SK-N-SH (cell line): Measurements from ENCODE around the gene PRPF40A. TPM values are rescaled to one million over a fixed set of nuclear protein-coding genes. Genes with fewer than 3 reads are reported as not detected.

ENCODE experiments used
- CTCF ChIA-PET: fragments of 300-600, 350-600 bp; formaldehyde crosslinking; extraction: SDS; loops from one replicate; lab custom pipeline; 2021; lab: Yijun Ruan, JAX
- POLR2A ChIA-PET: fragments of 350-600 bp; sonication (Branson Sonifier 250); formaldehyde crosslinking; extraction: SDS; loops from one replicate; lab custom pipeline; 2020; ENCODE audit warnings: antibody characterized with exemption, inconsistent platforms; lab: Yijun Ruan, JAX
- DNase-seq: peaks from one replicate; pipeline ENCODE4 v3.0.0; 2012
- H2AFZ ChIP-seq: fragments of 200-600 bp; sonication (generic); 2 replicates; pipeline ENCODE4 v1.8.1; 2016; ENCODE audit warnings: antibody characterized with exemption, mild to moderate bottlenecking, low read depth
- H3F3A ChIP-seq: fragments of 200-600 bp; sonication (generic); replicated peaks from 2 replicates; pipeline ENCODE3; 2016; ENCODE audit warnings: antibody characterized with exemption, mild to moderate bottlenecking; ENCODE audit not compliant: insufficient read depth
- H3K27ac ChIP-seq, 2 experiments: fragments of 200-500 bp in 1 of 2; fragments of 200-600 bp in 1 of 2; sonication (Bioruptor generic) in 1 of 2; sonication (generic), shearing (Covaris generic) in 1 of 2; 2 replicates each; pipeline versions ENCODE4 v1.5.1 to v1.6.1; 2014 to 2016; ENCODE audit warnings: low read depth in 2 of 2, inconsistent platforms in 1 of 2, low read length in 1 of 2, mild to moderate bottlenecking in 1 of 2, mixed read lengths in 1 of 2
- H3K27me3 ChIP-seq: fragments of 200-600 bp; sonication (generic), shearing (Covaris generic); 2 replicates; pipeline ENCODE4 v1.6.1; 2016; ENCODE audit warnings: mixed run types; ENCODE audit not compliant: insufficient read depth
- H3K36me3 ChIP-seq, 2 experiments: fragments of 200-500 bp in 1 of 2; fragments of 200-600 bp in 1 of 2; sonication (Bioruptor generic) in 1 of 2; sonication (generic) in 1 of 2; replicated peaks in 1 of 2; 2 replicates each; pipeline versions ENCODE3 to v1.5.1; 2014 to 2016; ENCODE audit warnings: low read length in 1 of 2, mild to moderate bottlenecking in 1 of 2; ENCODE audit not compliant: insufficient read depth in 2 of 2, control insufficient read depth in 1 of 2
- H3K4me1 ChIP-seq, 2 experiments: fragments of 200-500 bp in 1 of 2; fragments of 200-600 bp in 1 of 2; sonication (Bioruptor generic) in 1 of 2; sonication (generic), shearing (Covaris generic) in 1 of 2; 2 replicates each; pipeline versions ENCODE4 v1.5.1 to v1.6.1; 2014 to 2016; ENCODE audit warnings: low read depth in 1 of 2, low read length in 1 of 2, mixed run types in 1 of 2; ENCODE audit not compliant: insufficient read depth in 2 of 2, control insufficient read depth in 1 of 2
- H3K4me2 ChIP-seq: fragments of 200-600 bp; sonication (generic), shearing (Covaris generic); 2 replicates; pipeline ENCODE4 v1.6.1; 2017; ENCODE audit warnings: mixed run types
- H3K4me3 ChIP-seq, 2 experiments: fragments of 200-500 bp in 1 of 2; fragments of 200-600 bp in 1 of 2; sonication (Bioruptor generic) in 1 of 2; sonication (generic), shearing (Covaris generic) in 1 of 2; 2 replicates each; pipeline versions ENCODE4 v1.5.1 to v1.8.1; 2014 to 2016; ENCODE audit warnings: low read depth in 2 of 2, inconsistent platforms in 1 of 2, low read length in 1 of 2, mild to moderate bottlenecking in 1 of 2, mixed read lengths in 1 of 2, moderate library complexity in 1 of 2
- H3K79me2 ChIP-seq: fragments of 200-600 bp; sonication (generic); 2 replicates; pipeline ENCODE4 v1.8.1; 2017; ENCODE audit warnings: mild to moderate bottlenecking; ENCODE audit not compliant: insufficient read depth
- H3K9ac ChIP-seq: fragments of 200-600 bp; sonication (generic); 2 replicates; pipeline ENCODE4 v1.6.1; 2017; ENCODE audit warnings: mixed run types
- H3K9me2 ChIP-seq: fragments of 200-600 bp; sonication (generic); 2 replicates; pipeline ENCODE4 v1.6.1; 2017; ENCODE audit warnings: mixed run types
- H3K9me3 ChIP-seq: fragments of 200-600 bp; sonication (generic); 2 replicates; pipeline ENCODE4 v1.6.1; 2017; ENCODE audit warnings: mixed run types, mild to moderate bottlenecking, moderate library complexity
- H4K20me1 ChIP-seq: fragments of 200-600 bp; sonication (generic); 2 replicates; pipeline ENCODE4 v1.6.1; 2017; ENCODE audit warnings: mild to moderate bottlenecking, mixed run types; ENCODE audit not compliant: insufficient read depth
- ELF1 ChIP-seq: IDR thresholded peaks from 2 replicates; pipeline ENCODE4 v1.4.0; 2012
- EP300 ChIP-seq, 2 experiments: IDR thresholded peaks; 2 replicates each; pipeline versions ENCODE4 v1.4.0 to v1.6.1; 2012; ENCODE audit warnings: borderline replicate concordance in 1 of 2, low read depth in 1 of 2, low read length in 1 of 2
- FOSL2 ChIP-seq: IDR thresholded peaks from 2 replicates; pipeline ENCODE4 v1.4.0; 2012; ENCODE audit warnings: low read depth, mild to moderate bottlenecking, moderate library complexity, borderline replicate concordance
- GABPA ChIP-seq: IDR thresholded peaks from 2 replicates; pipeline ENCODE4 v1.4.0; 2012; ENCODE audit warnings: low read depth, mild to moderate bottlenecking
- MEF2A ChIP-seq: IDR thresholded peaks from 2 replicates; pipeline ENCODE4 v1.4.0; 2012; ENCODE audit warnings: low read depth, borderline replicate concordance
- NFIC ChIP-seq: IDR thresholded peaks from 2 replicates; pipeline ENCODE4 v1.4.0; 2012; ENCODE audit warnings: borderline replicate concordance
- NRF1 ChIP-seq: IDR thresholded peaks from 2 replicates; pipeline ENCODE4 v1.6.1; 2012; ENCODE audit warnings: low read depth, mild to moderate bottlenecking, low read length
- POLR2AphosphoS5 ChIP-seq: IDR thresholded peaks from 2 replicates; pipeline ENCODE4 v1.6.1; 2012; ENCODE audit warnings: low read depth, low read length
- RCOR1 ChIP-seq: fragments of 150-350 bp; IDR thresholded peaks from 2 replicates; pipeline ENCODE4 v1.6.1; 2017; ENCODE audit warnings: antibody characterized with exemption, low read length
- RFX5 ChIP-seq: IDR thresholded peaks from 2 replicates; pipeline ENCODE4 v1.6.1; 2012; ENCODE audit warnings: mild to moderate bottlenecking, improper control_type of control experiment, low read length
- SMC3 ChIP-seq: IDR thresholded peaks from 2 replicates; pipeline ENCODE4 v1.6.1; 2012; ENCODE audit warnings: low read depth, low read length, improper control_type of control experiment
- TCF12 ChIP-seq: IDR thresholded peaks from 2 replicates; pipeline ENCODE4 v1.4.0; 2012
- TEAD4 ChIP-seq: IDR thresholded peaks from 2 replicates; pipeline ENCODE4 v1.4.0; 2012; ENCODE audit warnings: mild to moderate bottlenecking, borderline replicate concordance; ENCODE audit not compliant: insufficient read depth
- WGBS: methylation state at CpG from one replicate; pipeline ENCODE4 v1.1.6; 2017; ENCODE audit warnings: low lambda C conversion rate; 5-methylcytosine and 5-hydroxymethylcytosine counted together
- polyA plus RNA-seq, 3 experiments: library from polyadenylated mRNA; depleted of rRNA; stranded (reverse); fragments of >200 nt; gene quantifications; 2 replicates each; pipeline ENCODE4 v1.2.3, GENCODE V29; 2012
- TF ChIP-seq, protein P1 (sequence below): fragments of 150-350 bp; IDR thresholded peaks from 2 replicates; pipeline ENCODE4 v1.6.1; 2017; ENCODE audit warnings: antibody characterized with exemption, low read length, low read depth, borderline replicate concordance
- TF ChIP-seq, protein P2 (sequence below): IDR thresholded peaks from 2 replicates; pipeline ENCODE4 v1.4.0; 2012; ENCODE audit warnings: low read depth, borderline replicate concordance
- TF ChIP-seq, protein P3 (sequence below): IDR thresholded peaks from 2 replicates; pipeline ENCODE4; 2012
- TF ChIP-seq, protein P4 (sequence below): IDR thresholded peaks from 2 replicates; pipeline ENCODE4 v1.4.0; 2012; ENCODE audit warnings: low read depth, borderline replicate concordance
- TF ChIP-seq, protein P5 (sequence below): IDR thresholded peaks from 2 replicates; pipeline ENCODE4 v1.6.1; 2012; ENCODE audit warnings: mild to moderate bottlenecking, low read depth, low read length, moderate library complexity

Gene PRPF40A
- polyA plus RNA-seq, 1 of the 3 experiments (the other 2 are of a cell fraction) = 55.8 TPM

DNA sequence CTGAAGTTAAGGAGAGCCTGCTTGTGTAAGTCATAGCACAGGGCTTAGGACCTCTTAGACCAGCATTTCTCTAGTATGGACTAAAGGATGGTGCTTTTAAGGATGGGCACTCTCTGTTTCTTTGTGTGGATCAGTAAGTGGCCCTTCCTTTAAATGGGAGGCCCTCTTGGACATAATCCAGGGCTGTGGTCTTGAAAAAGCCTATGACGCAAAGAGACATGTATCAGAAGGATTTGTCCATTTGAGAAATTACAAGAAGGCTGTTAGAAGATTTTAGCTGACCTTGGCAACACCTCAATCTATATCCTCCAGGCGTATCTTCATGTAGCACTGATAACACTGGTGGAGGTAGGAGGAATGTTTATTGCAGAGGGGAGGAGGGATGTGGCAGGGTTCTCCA lies 79.2 kb downstream of the PRPF40A start:
- TF ChIP-seq, protein P1, sequence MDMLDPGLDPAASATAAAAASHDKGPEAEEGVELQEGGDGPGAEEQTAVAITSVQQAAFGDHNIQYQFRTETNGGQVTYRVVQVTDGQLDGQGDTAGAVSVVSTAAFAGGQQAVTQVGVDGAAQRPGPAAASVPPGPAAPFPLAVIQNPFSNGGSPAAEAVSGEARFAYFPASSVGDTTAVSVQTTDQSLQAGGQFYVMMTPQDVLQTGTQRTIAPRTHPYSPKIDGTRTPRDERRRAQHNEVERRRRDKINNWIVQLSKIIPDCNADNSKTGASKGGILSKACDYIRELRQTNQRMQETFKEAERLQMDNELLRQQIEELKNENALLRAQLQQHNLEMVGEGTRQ = no peak
- no peak for TF ChIP-seq RFX5
- no peak for TF ChIP-seq FOSL2
- TF ChIP-seq EP300 (IDR thresholded peaks at IDR 0.05; ENCODE audit: borderline replicate concordance in 1 of 2, low read depth in 1 of 2, low read length in 1 of 2) = no peak
- TF ChIP-seq POLR2AphosphoS5 = no peak
- TF ChIP-seq TEAD4 = no peak
- TF ChIP-seq NFIC = no peak
- TF ChIP-seq, protein P2, sequence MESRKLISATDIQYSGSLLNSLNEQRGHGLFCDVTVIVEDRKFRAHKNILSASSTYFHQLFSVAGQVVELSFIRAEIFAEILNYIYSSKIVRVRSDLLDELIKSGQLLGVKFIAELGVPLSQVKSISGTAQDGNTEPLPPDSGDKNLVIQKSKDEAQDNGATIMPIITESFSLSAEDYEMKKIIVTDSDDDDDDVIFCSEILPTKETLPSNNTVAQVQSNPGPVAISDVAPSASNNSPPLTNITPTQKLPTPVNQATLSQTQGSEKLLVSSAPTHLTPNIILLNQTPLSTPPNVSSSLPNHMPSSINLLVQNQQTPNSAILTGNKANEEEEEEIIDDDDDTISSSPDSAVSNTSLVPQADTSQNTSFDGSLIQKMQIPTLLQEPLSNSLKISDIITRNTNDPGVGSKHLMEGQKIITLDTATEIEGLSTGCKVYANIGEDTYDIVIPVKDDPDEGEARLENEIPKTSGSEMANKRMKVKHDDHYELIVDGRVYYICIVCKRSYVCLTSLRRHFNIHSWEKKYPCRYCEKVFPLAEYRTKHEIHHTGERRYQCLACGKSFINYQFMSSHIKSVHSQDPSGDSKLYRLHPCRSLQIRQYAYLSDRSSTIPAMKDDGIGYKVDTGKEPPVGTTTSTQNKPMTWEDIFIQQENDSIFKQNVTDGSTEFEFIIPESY = no peak
- no peak for TF ChIP-seq ELF1
- TF ChIP-seq NRF1 = no peak
- TF ChIP-seq GABPA = no peak
- TF ChIP-seq, protein P3, sequence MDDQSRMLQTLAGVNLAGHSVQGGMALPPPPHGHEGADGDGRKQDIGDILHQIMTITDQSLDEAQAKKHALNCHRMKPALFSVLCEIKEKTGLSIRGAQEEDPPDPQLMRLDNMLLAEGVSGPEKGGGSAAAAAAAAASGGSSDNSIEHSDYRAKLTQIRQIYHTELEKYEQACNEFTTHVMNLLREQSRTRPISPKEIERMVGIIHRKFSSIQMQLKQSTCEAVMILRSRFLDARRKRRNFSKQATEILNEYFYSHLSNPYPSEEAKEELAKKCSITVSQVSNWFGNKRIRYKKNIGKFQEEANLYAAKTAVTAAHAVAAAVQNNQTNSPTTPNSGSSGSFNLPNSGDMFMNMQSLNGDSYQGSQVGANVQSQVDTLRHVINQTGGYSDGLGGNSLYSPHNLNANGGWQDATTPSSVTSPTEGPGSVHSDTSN = no peak
- no peak for TF ChIP-seq RCOR1
- H3K36me3 ChIP-seq = peaks cover 22 to 58% of the 10 kb centered on the region in 2 experiments
- POLR2A ChIA-PET = no interaction called here
- H4K20me1 ChIP-seq = no peaks in the 10 kb centered on the region
- no peak overlapping the region for H3K4me2 ChIP-seq
- no peaks in the 10 kb centered on the region for H3K9me3 ChIP-seq
- CTCF ChIA-PET = interaction anchor here (1.3 to 2.2 kb wide), 2 partner anchors 449 to 462 kb away, joined by 6 to 7 read pairs; partner anchors contain the start of gene STAM2
- H3F3A ChIP-seq = no peaks in the 10 kb centered on the region
- H3K4me1 ChIP-seq = no peaks in the 10 kb centered on the region
- 92% methylated on average over 2 of the region's 2 CpGs for WGBS
- no peaks in the 10 kb centered on the region for H3K79me2 ChIP-seq
- H3K27ac ChIP-seq = no peak overlapping the region
- DNase-seq = no peak
- H3K4me3 ChIP-seq = no peak overlapping the region
- H3K9me2 ChIP-seq = no peaks in the 10 kb centered on the region
- no peak overlapping the region for H2AFZ ChIP-seq
- no peak overlapping the region for H3K9ac ChIP-seq
- H3K27me3 ChIP-seq = no peaks in the 10 kb centered on the region

DNA sequence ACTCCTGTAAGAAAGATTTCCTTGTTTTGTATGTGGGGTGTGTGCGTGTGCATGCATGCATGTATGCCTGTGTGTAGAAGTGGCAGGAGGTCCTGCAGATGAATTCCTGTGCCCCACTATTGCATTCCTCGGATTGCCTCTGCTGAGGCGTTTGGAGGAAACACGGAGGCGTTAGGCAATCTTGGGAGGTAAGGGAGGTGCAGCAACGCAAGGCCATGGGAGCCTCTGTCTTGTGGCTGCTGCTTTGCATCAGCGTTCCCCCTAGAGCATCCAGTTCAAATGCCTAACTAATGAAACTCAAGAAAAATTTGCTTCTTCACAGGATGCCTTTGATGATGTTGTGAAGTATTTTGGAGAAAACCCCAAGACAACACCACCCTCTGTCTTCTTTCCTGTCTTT lies 80.0 kb downstream of the PRPF40A start:
- H3K4me3 ChIP-seq = no peak overlapping the region
- no peak overlapping the region for H3K4me2 ChIP-seq
- H3K9ac ChIP-seq = no peak overlapping the region
- no peak overlapping the region for H3K27ac ChIP-seq
- H3K36me3 ChIP-seq = peaks cover 25 to 65% of the 10 kb centered on the region in 2 experiments
- H3K9me2 ChIP-seq = no peaks in the 10 kb centered on the region
- H3K79me2 ChIP-seq = no peaks in the 10 kb centered on the region
- H3F3A ChIP-seq = no peaks in the 10 kb centered on the region
- no peaks in the 10 kb centered on the region for H3K9me3 ChIP-seq
- no peak for DNase-seq
- H2AFZ ChIP-seq = no peak overlapping the region
- no peaks in the 10 kb centered on the region for H3K4me1 ChIP-seq
- POLR2A ChIA-PET = no interaction called here
- H3K27me3 ChIP-seq = no peaks in the 10 kb centered on the region
- H4K20me1 ChIP-seq = no peaks in the 10 kb centered on the region
- WGBS = 92% methylated on average over 6 of the region's 7 CpGs
- CTCF ChIA-PET = interaction anchor here (1.3 to 2.2 kb wide), 2 partner anchors 448 to 461 kb away, joined by 6 to 7 read pairs; partner anchors contain the start of gene STAM2
- TF ChIP-seq TCF12 (no peak), TEAD4 (no peak), SMC3 (no peak), RCOR1 (no peak), MEF2A (no peak), GABPA (no peak)
- TF ChIP-seq, protein P4, sequence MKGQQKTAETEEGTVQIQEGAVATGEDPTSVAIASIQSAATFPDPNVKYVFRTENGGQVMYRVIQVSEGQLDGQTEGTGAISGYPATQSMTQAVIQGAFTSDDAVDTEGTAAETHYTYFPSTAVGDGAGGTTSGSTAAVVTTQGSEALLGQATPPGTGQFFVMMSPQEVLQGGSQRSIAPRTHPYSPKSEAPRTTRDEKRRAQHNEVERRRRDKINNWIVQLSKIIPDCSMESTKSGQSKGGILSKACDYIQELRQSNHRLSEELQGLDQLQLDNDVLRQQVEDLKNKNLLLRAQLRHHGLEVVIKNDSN = no peak
- TF ChIP-seq, protein P1 = no peak
- TF ChIP-seq, protein P5, sequence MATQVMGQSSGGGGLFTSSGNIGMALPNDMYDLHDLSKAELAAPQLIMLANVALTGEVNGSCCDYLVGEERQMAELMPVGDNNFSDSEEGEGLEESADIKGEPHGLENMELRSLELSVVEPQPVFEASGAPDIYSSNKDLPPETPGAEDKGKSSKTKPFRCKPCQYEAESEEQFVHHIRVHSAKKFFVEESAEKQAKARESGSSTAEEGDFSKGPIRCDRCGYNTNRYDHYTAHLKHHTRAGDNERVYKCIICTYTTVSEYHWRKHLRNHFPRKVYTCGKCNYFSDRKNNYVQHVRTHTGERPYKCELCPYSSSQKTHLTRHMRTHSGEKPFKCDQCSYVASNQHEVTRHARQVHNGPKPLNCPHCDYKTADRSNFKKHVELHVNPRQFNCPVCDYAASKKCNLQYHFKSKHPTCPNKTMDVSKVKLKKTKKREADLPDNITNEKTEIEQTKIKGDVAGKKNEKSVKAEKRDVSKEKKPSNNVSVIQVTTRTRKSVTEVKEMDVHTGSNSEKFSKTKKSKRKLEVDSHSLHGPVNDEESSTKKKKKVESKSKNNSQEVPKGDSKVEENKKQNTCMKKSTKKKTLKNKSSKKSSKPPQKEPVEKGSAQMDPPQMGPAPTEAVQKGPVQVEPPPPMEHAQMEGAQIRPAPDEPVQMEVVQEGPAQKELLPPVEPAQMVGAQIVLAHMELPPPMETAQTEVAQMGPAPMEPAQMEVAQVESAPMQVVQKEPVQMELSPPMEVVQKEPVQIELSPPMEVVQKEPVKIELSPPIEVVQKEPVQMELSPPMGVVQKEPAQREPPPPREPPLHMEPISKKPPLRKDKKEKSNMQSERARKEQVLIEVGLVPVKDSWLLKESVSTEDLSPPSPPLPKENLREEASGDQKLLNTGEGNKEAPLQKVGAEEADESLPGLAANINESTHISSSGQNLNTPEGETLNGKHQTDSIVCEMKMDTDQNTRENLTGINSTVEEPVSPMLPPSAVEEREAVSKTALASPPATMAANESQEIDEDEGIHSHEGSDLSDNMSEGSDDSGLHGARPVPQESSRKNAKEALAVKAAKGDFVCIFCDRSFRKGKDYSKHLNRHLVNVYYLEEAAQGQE = no peak
